Cardiac muscle cell (in vitro differentiated cells and primary cell): Measurements from ENCODE around the gene KCNIP1. TPM values are rescaled to one million over a fixed set of nuclear protein-coding genes. Genes with fewer than 3 reads are reported as not detected.
A peak's percentile ranks its signal among the peaks of the same experiment; 100 is the strongest.

ENCODE experiments used
- DNase-seq, 2 donors: peaks; one replicate each; pipeline versions ENCODE4 v3.0.0 to v3.0.0-alpha.2; 2010 to 2017; ENCODE audit warnings: low read depth in 1 of 2, low spot score in 1 of 2
- H3K27ac ChIP-seq: fragments of 200-600 bp; sonication (generic); 2 replicates; pipeline ENCODE4 v1.5.1; 2016
- H3K27me3 ChIP-seq: fragments of 200-600 bp; sonication (generic); 2 replicates; pipeline ENCODE4 v1.6.0; 2016; ENCODE audit warnings: control low read depth
- H3K36me3 ChIP-seq: fragments of 200-600 bp; sonication (generic); 2 replicates; pipeline ENCODE4 v1.5.1; 2016; ENCODE audit warnings: control low read depth
- H3K4me1 ChIP-seq: fragments of 200-600 bp; sonication (generic); 2 replicates; pipeline ENCODE4 v1.8.1; 2017; ENCODE audit warnings: low read depth, mild to moderate bottlenecking, mixed run types
- H3K4me3 ChIP-seq: fragments of 200-600 bp; sonication (generic); 2 replicates; pipeline ENCODE4 v1.5.1; 2016; ENCODE audit warnings: mild to moderate bottlenecking
- H3K9me3 ChIP-seq: fragments of 200-600 bp; sonication (generic); 2 replicates; pipeline ENCODE4 v1.5.1; 2017; ENCODE audit warnings: low read depth, mild to moderate bottlenecking, control low read depth
- polyA plus RNA-seq: library from polyadenylated mRNA; unstranded; fragments of >200 nt; fragmentation: Nextera tagmentation; extraction: Ambion mirVana; gene quantifications from 2 replicates; pipeline ENCODE4 v1.2.1, GENCODE V29; 2016
- total RNA-seq: library from RNA; depleted of rRNA; stranded (reverse); fragments of >200 nt; gene quantifications from 2 replicates; pipeline ENCODE4 v1.2.3, GENCODE V29; 2016
- TF ChIP-seq, protein P1 (sequence below): IDR thresholded peaks from 2 replicates; pipeline ENCODE4 v1.5.1; 2012; ENCODE audit warnings: low read depth, mild to moderate bottlenecking, low read length

The KCNIP1 gene
- total and polyA plus RNA-seq, 2 experiments from 2014 or later, result 0.09 TPM; not detected in 1

DNA sequence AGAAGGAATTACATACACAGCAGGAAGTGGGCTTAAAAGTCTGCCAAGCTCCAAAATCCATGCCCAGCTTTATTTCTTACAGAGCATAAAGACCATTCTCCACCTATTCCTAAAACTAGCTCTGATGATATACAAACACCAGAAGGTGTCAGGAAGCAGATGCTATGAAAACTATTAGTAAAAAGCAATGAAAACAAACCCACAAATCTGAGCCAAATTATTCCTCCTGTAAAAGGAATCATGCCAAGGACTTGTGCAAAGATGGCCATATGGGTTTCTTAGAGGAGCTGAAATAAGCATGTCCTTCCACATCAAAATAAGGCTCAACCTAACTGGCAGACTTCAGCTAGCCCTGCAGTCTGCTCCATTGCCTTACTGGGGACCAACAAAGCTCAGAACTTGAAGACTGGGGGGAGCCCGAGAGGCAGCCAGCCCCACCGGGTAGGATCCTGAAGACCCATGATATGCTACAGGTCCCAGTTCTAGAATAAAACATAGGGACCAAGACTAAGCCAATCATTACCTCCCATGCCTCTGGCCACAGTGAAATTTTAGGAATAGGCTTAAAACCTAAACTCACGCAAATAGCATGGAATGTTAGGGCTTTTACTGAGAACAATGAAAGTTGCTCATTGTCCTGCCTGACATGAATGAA is 236.9 kb downstream of the KCNIP1 start:
- H3K9me3 ChIP-seq, result no peaks in the 10 kb centered on the region
- peaks cover 14% of the 10 kb centered on the region for H3K27me3 ChIP-seq
- H3K4me3 ChIP-seq, result no peak overlapping the region
- TF ChIP-seq, protein P1, sequence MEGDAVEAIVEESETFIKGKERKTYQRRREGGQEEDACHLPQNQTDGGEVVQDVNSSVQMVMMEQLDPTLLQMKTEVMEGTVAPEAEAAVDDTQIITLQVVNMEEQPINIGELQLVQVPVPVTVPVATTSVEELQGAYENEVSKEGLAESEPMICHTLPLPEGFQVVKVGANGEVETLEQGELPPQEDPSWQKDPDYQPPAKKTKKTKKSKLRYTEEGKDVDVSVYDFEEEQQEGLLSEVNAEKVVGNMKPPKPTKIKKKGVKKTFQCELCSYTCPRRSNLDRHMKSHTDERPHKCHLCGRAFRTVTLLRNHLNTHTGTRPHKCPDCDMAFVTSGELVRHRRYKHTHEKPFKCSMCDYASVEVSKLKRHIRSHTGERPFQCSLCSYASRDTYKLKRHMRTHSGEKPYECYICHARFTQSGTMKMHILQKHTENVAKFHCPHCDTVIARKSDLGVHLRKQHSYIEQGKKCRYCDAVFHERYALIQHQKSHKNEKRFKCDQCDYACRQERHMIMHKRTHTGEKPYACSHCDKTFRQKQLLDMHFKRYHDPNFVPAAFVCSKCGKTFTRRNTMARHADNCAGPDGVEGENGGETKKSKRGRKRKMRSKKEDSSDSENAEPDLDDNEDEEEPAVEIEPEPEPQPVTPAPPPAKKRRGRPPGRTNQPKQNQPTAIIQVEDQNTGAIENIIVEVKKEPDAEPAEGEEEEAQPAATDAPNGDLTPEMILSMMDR, result no peak
- no peak for DNase-seq
- H3K27ac ChIP-seq, result no peak overlapping the region
- no peaks in the 10 kb centered on the region for H3K36me3 ChIP-seq
- peaks cover under 1% of the 10 kb centered on the region for H3K4me1 ChIP-seq

DNA sequence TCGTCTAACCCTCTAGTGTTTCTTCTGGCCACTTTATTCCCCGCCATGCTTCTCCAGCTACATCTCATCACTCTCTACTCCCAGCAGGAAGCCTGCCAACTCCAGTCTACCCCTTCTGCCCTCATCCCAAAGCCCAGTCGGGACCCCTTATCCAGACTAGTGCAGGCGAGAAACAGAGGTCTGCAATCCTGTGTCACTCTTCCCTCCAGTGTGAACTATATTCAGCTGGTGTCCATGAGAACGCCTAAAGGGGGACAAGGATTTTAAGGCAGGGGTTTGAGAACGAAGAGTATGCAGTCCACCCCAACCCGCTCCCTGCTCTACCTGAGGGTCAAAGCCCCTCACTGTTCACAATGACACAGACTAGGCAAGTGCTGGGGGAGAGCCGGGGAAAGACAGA is 238.0 kb downstream of the KCNIP1 start:
- DNase-seq, result no peak
- TF ChIP-seq, protein P1, result no peak
- Histone ChIP-seq H3K9me3 (no peaks in the 10 kb centered on the region), H3K4me3 (no peak overlapping the region), H3K27ac (no peak overlapping the region), H3K4me1 (peaks cover 9% of the 10 kb centered on the region), H3K36me3 (no peaks in the 10 kb centered on the region), H3K27me3 (peaks cover 14% of the 10 kb centered on the region)

DNA sequence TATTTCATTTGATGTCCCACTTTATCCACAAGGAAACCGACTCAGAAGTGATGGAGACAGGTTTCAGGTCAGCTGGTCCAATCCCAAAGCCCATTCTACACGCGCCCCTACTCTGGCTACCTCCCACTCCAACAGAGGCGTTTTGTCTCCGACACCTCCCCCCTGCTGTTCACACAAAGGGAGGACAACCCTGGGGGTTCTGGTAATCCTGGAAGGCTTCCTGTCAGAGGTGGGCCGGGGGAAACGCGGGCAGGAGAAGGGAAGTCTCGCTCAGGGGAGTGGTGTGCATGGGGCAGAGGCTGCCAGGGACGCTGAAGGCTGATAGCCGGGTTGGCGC is 240.0 kb downstream of the KCNIP1 start:
- TF ChIP-seq, protein P1, result no peak
- H3K36me3 ChIP-seq, result no peaks in the 10 kb centered on the region
- H3K9me3 ChIP-seq, result no peaks in the 10 kb centered on the region
- DNase-seq, result no peak
- H3K4me1 ChIP-seq, result peaks cover 12% of the 10 kb centered on the region
- peaks cover 14% of the 10 kb centered on the region for H3K27me3 ChIP-seq
- no peak overlapping the region for H3K4me3 ChIP-seq
- no peak overlapping the region for H3K27ac ChIP-seq

DNA sequence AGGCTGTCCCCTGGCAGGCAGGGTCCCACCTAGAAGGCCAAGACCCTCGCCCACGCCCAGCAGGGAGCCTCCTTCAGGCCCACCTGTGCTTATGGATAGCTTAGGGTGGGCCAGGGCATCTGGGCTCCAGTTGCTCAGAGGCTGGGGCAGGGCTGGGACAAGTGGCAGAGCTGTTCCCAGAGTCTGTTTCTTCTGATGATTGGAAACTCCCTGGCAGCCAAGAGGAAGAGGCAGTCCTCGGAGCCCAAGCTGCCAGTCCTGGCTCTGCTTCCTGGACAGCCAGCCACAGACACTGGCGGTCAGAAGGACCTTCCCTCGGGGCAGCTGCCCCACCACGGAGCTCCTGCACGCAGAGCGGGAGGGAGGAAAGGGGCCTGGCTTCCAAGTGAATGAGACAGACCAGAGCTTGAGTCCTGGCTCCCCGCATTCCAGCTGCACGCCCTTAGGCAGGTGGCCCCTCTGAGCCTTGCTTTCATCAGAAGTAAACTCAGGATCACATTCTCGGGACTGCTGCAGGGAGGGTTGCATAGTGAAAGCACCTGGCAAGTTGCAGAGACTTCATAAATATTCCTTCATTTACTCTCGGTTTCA is 241.8 kb downstream of the KCNIP1 start:
- H3K4me3 ChIP-seq, result no peak overlapping the region
- DNase-seq, result peak in 1 of 2 donors; percentile 68
- TF ChIP-seq, protein P1, result no peak
- no peaks in the 10 kb centered on the region for H3K36me3 ChIP-seq
- H3K27ac ChIP-seq, result peak overlapping the region; percentile 5
- no peaks in the 10 kb centered on the region for H3K9me3 ChIP-seq
- peaks cover 14% of the 10 kb centered on the region for H3K27me3 ChIP-seq
- H3K4me1 ChIP-seq, result peaks cover 12% of the 10 kb centered on the region

DNA sequence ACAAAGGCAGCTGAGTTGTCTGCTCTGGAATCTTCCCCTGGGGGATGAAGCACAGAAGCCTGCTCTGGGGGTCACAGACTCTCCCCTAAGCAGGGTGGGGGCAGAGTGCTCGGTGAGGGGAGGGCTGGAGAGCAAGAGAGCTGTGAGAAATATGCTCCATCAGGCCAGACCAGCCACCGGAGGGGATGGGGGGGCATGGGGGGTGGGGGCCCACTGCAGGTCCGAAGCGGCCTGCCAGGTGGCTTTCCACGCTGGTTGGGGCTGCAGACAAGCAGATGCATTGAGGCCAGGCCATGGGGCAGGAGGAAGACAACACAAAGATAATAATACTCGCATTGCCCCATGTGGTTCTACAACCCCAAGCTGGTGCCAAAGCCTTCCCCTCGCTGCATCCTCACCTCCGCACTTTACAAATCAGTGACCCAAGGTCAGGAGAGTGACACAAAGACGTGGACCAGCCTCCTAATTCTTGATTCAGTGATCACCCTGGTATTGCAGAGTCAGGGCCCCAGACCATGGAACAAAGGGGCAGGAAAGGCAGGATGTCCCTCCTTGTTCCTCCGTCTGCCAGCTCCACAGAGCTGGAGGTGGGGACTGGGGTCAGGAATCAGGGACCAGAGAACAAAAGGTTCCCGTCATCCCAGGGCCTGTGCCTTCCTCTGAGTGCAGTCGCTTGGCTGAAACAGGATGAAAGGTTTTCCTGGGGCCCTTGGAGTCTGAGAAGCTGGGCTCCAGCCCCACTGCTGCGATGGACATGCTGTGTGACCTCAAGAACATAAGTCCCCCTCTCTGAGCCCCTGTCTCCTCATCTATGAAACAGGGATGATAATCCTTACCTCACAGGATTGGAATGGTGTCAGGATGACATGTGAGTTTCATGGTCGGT is 242.5 kb downstream of the KCNIP1 start:
- Histone ChIP-seq H3K36me3 (no peaks in the 10 kb centered on the region), H3K27ac (peak overlapping the region; percentile 5), H3K27me3 (peaks cover 14% of the 10 kb centered on the region), H3K9me3 (no peaks in the 10 kb centered on the region), H3K4me3 (no peak overlapping the region), H3K4me1 (peaks cover 12% of the 10 kb centered on the region)
- TF ChIP-seq, protein P1, result no peak
- no peak for DNase-seq
